Panc1 (cell line): Measurements from ENCODE around the gene ADARB1. TPM values are rescaled to one million over a fixed set of nuclear protein-coding genes. Genes with fewer than 3 reads are reported as not detected.
"Not testable (repeated sequence)": the region's sequence is repeated elsewhere in the genome, so short reads cannot be mapped to it uniquely, and the experiment has no call there.

Experiments used
- ATAC-seq: fragments of 200-7000 bp; cut with Tn5 transposase; 2 replicates; pipeline ENCODE4 v1.9.1; 2020; ENCODE audit warnings: mild to moderate bottlenecking, moderate library complexity
- BruUV-seq: library from RNA; stranded (reverse); fragments of 400-500 nt; replicated peaks from 2 replicates; lab custom pipeline; 2021; lab: Mats Ljungman, UMichigan
- CTCF ChIA-PET: fragments of 300-600 bp; sonication (Branson Sonifier 250); formaldehyde crosslinking; loops from one replicate; lab custom pipeline; 2022; ENCODE audit warnings: antibody characterized with exemption; lab: Charles Lee
- POLR2A ChIA-PET: fragments of 300-600 bp; sonication (Branson Sonifier 250); formaldehyde crosslinking; loops from one replicate; lab custom pipeline; 2022; ENCODE audit warnings: antibody characterized with exemption; lab: Charles Lee
- DNase-seq: peaks from one replicate; pipeline ENCODE4 v3.0.0-alpha.2; 2010; ENCODE audit warnings: low read depth, low spot score
- H3K27ac ChIP-seq: 2 replicates; pipeline ENCODE4 v1.5.1; 2011; ENCODE audit warnings: mild to moderate bottlenecking, low read length, inconsistent platforms
- H3K27me3 ChIP-seq: fragments of 200-500 bp; sonication (Bioruptor generic); 2 replicates; pipeline ENCODE4 v1.6.0; 2014; ENCODE audit warnings: low read length, inconsistent platforms; ENCODE audit not compliant: control insufficient read depth, insufficient read depth
- H3K36me3 ChIP-seq: fragments of 200-500 bp; sonication (Bioruptor generic); 2 replicates; pipeline ENCODE4 v1.5.1; 2014; ENCODE audit warnings: inconsistent platforms, mild to moderate bottlenecking, low read length, moderate library complexity; ENCODE audit not compliant: control insufficient read depth, insufficient read depth
- H3K4me1 ChIP-seq: 2 replicates; pipeline ENCODE4 v1.5.1; 2011; ENCODE audit warnings: inconsistent platforms, mild to moderate bottlenecking, low read length, moderate library complexity; ENCODE audit not compliant: control insufficient read depth, insufficient read depth
- H3K4me3 ChIP-seq, 2 experiments: 2 replicates each; pipeline ENCODE4 v1.5.1; 2011 to 2012; ENCODE audit warnings: low read depth in 2 of 2, low read length in 2 of 2, mild to moderate bottlenecking in 2 of 2, inconsistent platforms in 1 of 2, moderate library complexity in 1 of 2
- H3K9me3 ChIP-seq: fragments of 200-500 bp; sonication (Bioruptor generic); 2 replicates; pipeline ENCODE4 v1.5.1; 2014; ENCODE audit warnings: low read depth, mild to moderate bottlenecking, inconsistent platforms, low read length, moderate library complexity; ENCODE audit not compliant: control insufficient read depth, insufficient read depth
- CTCF ChIP-seq: fragments of 450-650 bp; IDR thresholded peaks from 2 replicates; pipeline ENCODE4 v1.5.1; 2017; ENCODE audit warnings: mild to moderate bottlenecking
- POLR2AphosphoS5 ChIP-seq: IDR thresholded peaks from 2 replicates; pipeline ENCODE4 v1.6.1; 2012; ENCODE audit warnings: mild to moderate bottlenecking, low read depth, low read length, moderate library complexity
- REST ChIP-seq, 2 experiments: IDR thresholded peaks; 2 replicates each; pipeline ENCODE4 v1.6.1; 2011 to 2012; ENCODE audit warnings: low read depth in 2 of 2, control low read depth in 1 of 2, low read length in 1 of 2, mild to moderate bottlenecking in 1 of 2, moderate library complexity in 1 of 2; ENCODE audit not compliant: insufficient read depth in 1 of 2
- SIN3A ChIP-seq: IDR thresholded peaks from 2 replicates; pipeline ENCODE4 v1.6.1; 2012; ENCODE audit warnings: low read depth, mild to moderate bottlenecking, low read length, moderate library complexity, borderline replicate concordance; ENCODE audit not compliant: insufficient read depth
- TCF7L2 ChIP-seq: IDR thresholded peaks from 2 replicates; pipeline ENCODE4 v1.6.1; 2011; ENCODE audit warnings: mild to moderate bottlenecking, low read depth, low read length, inconsistent platforms
- in situ Hi-C: cut with HindIII; loops from 2 replicates; pipeline ENCODE4 v1.10.0; 2016; ENCODE audit warnings: low sequenced_read_pairs, low pct_unique_long_range_greater_than_20kb
- intact Hi-C: fragments of 100-400 bp; cut with micrococcal nuclease; formaldehyde crosslinking; loops from one replicate; pipeline ENCODE4 v1.10.0; 2022; ENCODE audit not compliant: unreplicated experiment
- total RNA-seq: library from RNA; stranded (reverse); gene quantifications from one replicate; pipeline ENCODE4 v1.2.1, GENCODE V29; 2021; ENCODE audit not compliant: unreplicated experiment

The ADARB1 gene
- total RNA-seq, 1 experiment from 2014 or later: 15.0 TPM

- no peak for ATAC-seq
- no peak overlapping the region for H3K27ac ChIP-seq
- no peaks in the 10 kb centered on the region for H3K9me3 ChIP-seq
- no peaks in the 10 kb centered on the region for H3K27me3 ChIP-seq
- no peaks in the 10 kb centered on the region for H3K36me3 ChIP-seq
- H3K4me1 ChIP-seq: 0 out of 2 replicates have a peak, but pooled peaks cover 3% of the 10 kb centered on the region
- intact Hi-C loops (no loop called here), in situ Hi-C loops (no loop called here)
- POLR2A ChIA-PET: no interaction called here
- DNase-seq: no peak
- TF ChIP-seq POLR2AphosphoS5 (no peak), CTCF (peak; percentile 86)
- CTCF ChIA-PET: interaction anchor here (0.7 to 2.0 kb wide), 5 partner anchors 10 to 401 kb away, joined by 3 to 8 read pairs (median 5); no protein-coding TSS in a partner anchor
- no TSS peak for BruUV-seq
- H3K4me3 ChIP-seq: no peak overlapping the region
Observed at GRCh38 chr21:45138199-45139002, 64.0 kb downstream of the ADARB1 start.

GRCh38 chr21:45139003-45139360 is 64.6 kb downstream of the ADARB1 start:
- H3K9me3 ChIP-seq, ATAC-seq, DNase-seq, BruUV-seq, H3K27ac ChIP-seq, in situ Hi-C loops, H3K36me3 ChIP-seq, POLR2A ChIA-PET, H3K27me3 ChIP-seq, intact Hi-C loops, H3K4me1 ChIP-seq, H3K4me3 ChIP-seq: not testable (repeated sequence)
- CTCF ChIA-PET: interaction anchor here (0.7 kb wide), 1 partner anchor 401 kb away, joined by 6 read pairs; no protein-coding TSS in a partner anchor

GRCh38 chr21:45139473-45139872 is 65.1 kb downstream of the ADARB1 start:
- BruUV-seq: no TSS peak
- Histone ChIP-seq H3K36me3 (no peaks in the 10 kb centered on the region), H3K4me3 (no peak overlapping the region), H3K4me1 (0 out of 2 replicates have a peak, but pooled peaks cover 3% of the 10 kb centered on the region), H3K27ac (no peak overlapping the region), H3K27me3 (no peaks in the 10 kb centered on the region), H3K9me3 (no peaks in the 10 kb centered on the region)
- CTCF ChIA-PET: interaction anchor here (2.0 kb wide), 1 partner anchor 150 kb away, joined by 10 read pairs; no protein-coding TSS in a partner anchor
- intact Hi-C loops: no loop called here
- TF ChIP-seq CTCF (no peak), SIN3A (no peak), TCF7L2 (no peak), POLR2AphosphoS5 (no peak), REST (IDR thresholded peaks at IDR 0.05; ENCODE audit: insufficient read depth in 1 of 2, low read depth in 2 of 2, low read length in 1 of 2) (no peak)
- DNase-seq (no peak), ATAC-seq (no peak)
- POLR2A ChIA-PET: no interaction called here
- in situ Hi-C loops: no loop called here
